H1 (cell line): Measurements from ENCODE around the gene TGFB2. TPM values are rescaled to one million over a fixed set of nuclear protein-coding genes. Genes with fewer than 3 reads are reported as not detected.
A peak's percentile ranks its signal among the peaks of the same experiment; 100 is the strongest.

Experiments used
- CTCF ChIA-PET: fragments of 300-600 bp; sonication (Branson Sonifier 250); formaldehyde crosslinking; loops from one replicate; lab custom pipeline; 2021; ENCODE audit not compliant: partially characterized antibody; lab: Charles Lee
- POLR2A ChIA-PET: fragments of 300-600 bp; sonication (Branson Sonifier 250); formaldehyde crosslinking; loops from one replicate; lab custom pipeline; 2021; ENCODE audit warnings: inconsistent platforms; ENCODE audit not compliant: partially characterized antibody; lab: Charles Lee
- DNase-seq, 2 experiments: peaks; one replicate each; pipeline versions ENCODE4 v3.0.0 to v3.0.0-alpha.2; 2010 to 2022; ENCODE audit warnings: low spot score in 2 of 2, low read depth in 1 of 2, mixed read lengths in 1 of 2
- FAIRE-seq: peaks from 2 replicates; lab custom pipeline; 2011; peaks lifted over from hg19 to GRCh38; lab: Jason Lieb, UNC
- H2AFZ ChIP-seq: 2 replicates; pipeline ENCODE4 v1.8.1; 2012; ENCODE audit warnings: low read length, inconsistent platforms
- H2AK5ac ChIP-seq: 2 replicates; pipeline ENCODE4 v1.6.1; 2013; ENCODE audit warnings: low read depth, low read length
- H2BK120ac ChIP-seq: replicated peaks from 2 replicates; pipeline ENCODE3; 2013; ENCODE audit warnings: low read depth, low read length, inconsistent platforms
- H2BK12ac ChIP-seq: 2 replicates; pipeline ENCODE4 v1.6.1; 2013; ENCODE audit warnings: low read depth, low read length
- H2BK15ac ChIP-seq: 2 replicates; pipeline ENCODE4 v1.6.1; 2013; ENCODE audit warnings: low read length
- H2BK20ac ChIP-seq: 2 replicates; pipeline ENCODE4 v1.6.1; 2013; ENCODE audit warnings: low read length
- H2BK5ac ChIP-seq: 2 replicates; pipeline ENCODE4 v1.6.1; 2013; ENCODE audit warnings: low read depth, low read length
- H3K14ac ChIP-seq: 2 replicates; pipeline ENCODE4 v1.6.1; 2013; ENCODE audit warnings: inconsistent platforms; ENCODE audit not compliant: insufficient read length
- H3K18ac ChIP-seq: 2 replicates; pipeline ENCODE4 v1.6.1; 2013; ENCODE audit warnings: low read length; ENCODE audit errors: extremely low read depth
- H3K23ac ChIP-seq: 2 replicates; pipeline ENCODE4 v1.6.1; 2013; ENCODE audit warnings: inconsistent platforms; ENCODE audit not compliant: insufficient read length
- H3K23me2 ChIP-seq: 2 replicates; pipeline ENCODE4 v1.6.1; 2013; ENCODE audit warnings: low read depth, low read length
- H3K27ac ChIP-seq: 2 replicates; pipeline ENCODE4 v1.6.1; 2011; ENCODE audit warnings: low read depth, low read length, inconsistent platforms
- H3K27me3 ChIP-seq, 4 experiments: replicated peaks in 1 of 4; 1 replicate in 1 of 4; 2 replicates in 3 of 4; pipeline versions ENCODE4 v1.6.1 to v1.8.1; 2011 to 2013; ENCODE audit warnings: low read length in 3 of 4, mild to moderate bottlenecking in 3 of 4, inconsistent platforms in 2 of 4, mixed read lengths in 2 of 4, moderate library complexity in 1 of 4; ENCODE audit not compliant: control insufficient read depth in 3 of 4, insufficient read depth in 3 of 4; ENCODE audit errors: extremely low read depth in 1 of 4
- H3K36me3 ChIP-seq, 4 experiments: 2 replicates each; pipeline versions ENCODE4 v1.6.1 to v1.8.1; 2011 to 2013; ENCODE audit warnings: mild to moderate bottlenecking in 4 of 4, low read length in 3 of 4, moderate library complexity in 2 of 4, control low read depth in 1 of 4, inconsistent platforms in 1 of 4; ENCODE audit not compliant: insufficient read depth in 4 of 4, control insufficient read depth in 2 of 4
- H3K4ac ChIP-seq: replicated peaks from 2 replicates; pipeline ENCODE3; 2013; ENCODE audit warnings: low read length, low read depth, mixed read lengths, inconsistent platforms; ENCODE audit not compliant: insufficient read length
- H3K4me1 ChIP-seq, 4 experiments: replicated peaks in 1 of 4; 1 replicate in 1 of 4; 2 replicates in 3 of 4; pipeline versions ENCODE4 v1.6.1 to v1.8.1; 2011 to 2013; ENCODE audit warnings: low read length in 3 of 4, inconsistent platforms in 2 of 4, mixed read lengths in 1 of 4; ENCODE audit not compliant: insufficient read depth in 4 of 4, control insufficient read depth in 3 of 4
- H3K4me2 ChIP-seq, 2 experiments: 2 replicates each; pipeline versions ENCODE4 v1.6.1 to v1.8.1; 2011 to 2013; ENCODE audit warnings: low read depth in 2 of 2, low read length in 2 of 2, control low read depth in 1 of 2, inconsistent platforms in 1 of 2, mild to moderate bottlenecking in 1 of 2; ENCODE audit not compliant: insufficient read depth in 1 of 2
- H3K4me3 ChIP-seq, 4 experiments: fragments of 200-600, 300-600 bp in 1 of 4; sonication (generic), shearing (Covaris generic), sonication (Bioruptor Twin) in 1 of 4; 2 replicates each; pipeline versions ENCODE4 v1.5.1 to v1.8.1; 2011 to 2016; ENCODE audit warnings: low read length in 4 of 4, low read depth in 3 of 4, control low read depth in 2 of 4, inconsistent platforms in 2 of 4, mild to moderate bottlenecking in 2 of 4, mixed read lengths in 1 of 4, moderate library complexity in 1 of 4; ENCODE audit not compliant: insufficient read depth in 2 of 4; ENCODE audit errors: extremely low read depth in 1 of 4
- H3K56ac ChIP-seq: replicated peaks from 2 replicates; pipeline ENCODE3; 2013; ENCODE audit warnings: low read depth, mild to moderate bottlenecking, mixed read lengths, low read length, inconsistent platforms; ENCODE audit not compliant: insufficient read length
- H3K79me1 ChIP-seq: 2 replicates; pipeline ENCODE4 v1.6.1; 2013; ENCODE audit warnings: low read depth, low read length, control low read depth
- H3K79me2 ChIP-seq, 2 experiments: 2 replicates each; pipeline versions ENCODE4 v1.6.1 to v1.8.1; 2012 to 2013; ENCODE audit warnings: low read length in 2 of 2, mild to moderate bottlenecking in 2 of 2, inconsistent platforms in 1 of 2; ENCODE audit not compliant: insufficient read depth in 2 of 2, control insufficient read depth in 1 of 2
- H3K9ac ChIP-seq, 4 experiments: replicated peaks in 1 of 4; 1 replicate in 1 of 4; 2 replicates in 3 of 4; pipeline versions ENCODE4 v1.6.1 to v1.8.1; 2011 to 2013; ENCODE audit warnings: low read depth in 3 of 4, low read length in 3 of 4, control low read depth in 2 of 4, mild to moderate bottlenecking in 2 of 4, moderate library complexity in 2 of 4, inconsistent platforms in 1 of 4; ENCODE audit errors: extremely low read depth in 1 of 4
- H3K9me3 ChIP-seq, 2 experiments: 2 replicates each; pipeline versions ENCODE4 v1.6.1 to v1.8.1; 2012 to 2013; ENCODE audit warnings: mild to moderate bottlenecking in 2 of 2, moderate library complexity in 2 of 2, control low read depth in 1 of 2, inconsistent platforms in 1 of 2, low read depth in 1 of 2, low read length in 1 of 2, mixed read lengths in 1 of 2; ENCODE audit not compliant: insufficient read depth in 2 of 2
- H4K20me1 ChIP-seq, 2 experiments: replicated peaks in 1 of 2; 2 replicates each; pipeline versions ENCODE3 to v1.8.1; 2011 to 2013; ENCODE audit warnings: inconsistent platforms in 2 of 2, low read length in 2 of 2, mild to moderate bottlenecking in 1 of 2; ENCODE audit not compliant: insufficient read depth in 2 of 2, control insufficient read depth in 1 of 2
- H4K5ac ChIP-seq: 2 replicates; pipeline ENCODE4 v1.6.1; 2013; ENCODE audit warnings: low read length, low read depth, mixed read lengths, inconsistent platforms; ENCODE audit not compliant: insufficient read length
- H4K8ac ChIP-seq: 2 replicates; pipeline ENCODE4 v1.8.0; 2013; ENCODE audit warnings: mild to moderate bottlenecking, moderate library complexity, low read length, inconsistent platforms; ENCODE audit not compliant: insufficient read depth; ENCODE audit errors: extremely low read depth
- H4K91ac ChIP-seq: replicated peaks from 2 replicates; pipeline ENCODE3; 2013; ENCODE audit warnings: low read length, mixed read lengths, inconsistent platforms; ENCODE audit not compliant: insufficient read length
- RFX5 ChIP-seq: IDR thresholded peaks from 2 replicates; pipeline ENCODE4 v1.6.1; 2011; ENCODE audit warnings: low read depth, low read length, improper control_type of control experiment, borderline replicate concordance
- YY1 ChIP-seq: IDR thresholded peaks from 2 replicates; pipeline ENCODE4 v1.6.1; 2011; ENCODE audit warnings: low read depth, mild to moderate bottlenecking, low read length
- WGBS, 2 experiments: shearing (Covaris generic) in 1 of 2; methylation state at CpG; one replicate each; pipeline versions ENCODE4 v1.1.6 to v1.1.7; 2013 to 2015; ENCODE audit warnings: low lambda C conversion rate in 2 of 2, mixed read lengths in 2 of 2, inconsistent platforms in 1 of 2, low coverage in 1 of 2, missing lambda C conversion rate in 1 of 2; ENCODE audit not compliant: insufficient replicate concordance in 2 of 2, insufficient coverage in 1 of 2, insufficient read length in 1 of 2; ENCODE audit errors: extremely low coverage in 1 of 2, missing lambda C conversion rate in 1 of 2; 5-methylcytosine and 5-hydroxymethylcytosine counted together
- polyA plus RNA-seq, 7 experiments: library from polyadenylated mRNA; depleted of rRNA in 3 of 7; stranded (reverse) in 5 of 7; unstranded in 2 of 7; fragments of >200 nt in 5 of 7; fragments of 200-250 nt in 2 of 7; gene quantifications; 1 replicate in 5 of 7; 2 replicates in 1 of 7; 4 replicates in 1 of 7; pipeline versions ENCODE4 v1.2.1 to v1.2.3, GENCODE V29; 2011 to 2013; ENCODE audit warnings: missing spikeins in 2 of 7, mixed read lengths in 2 of 7
- total RNA-seq: library from RNA; stranded (reverse); fragmentation: NEBNext Ultra II Directional; extraction: Animal tissue kit (Norgen Biotek cat#: 25700); gene quantifications from 2 replicates; pipeline ENCODE4 v1.2.1, GENCODE V29; 2021
- TF ChIP-seq, protein P1 (sequence below): IDR thresholded peaks from 2 replicates; pipeline ENCODE4 v1.6.1; 2012; ENCODE audit warnings: low read length, inconsistent platforms
- TF ChIP-seq, protein P2 (sequence below): IDR thresholded peaks from 2 replicates; pipeline ENCODE4 v1.6.1; 2012; ENCODE audit warnings: inconsistent platforms

Gene TGFB2
- total and polyA plus RNA-seq, 2 of the 8 experiments (the other 6 are each of a cell fraction or from before 2014, with no cell fraction given) = 0.26 to 0.84 TPM

DNA sequence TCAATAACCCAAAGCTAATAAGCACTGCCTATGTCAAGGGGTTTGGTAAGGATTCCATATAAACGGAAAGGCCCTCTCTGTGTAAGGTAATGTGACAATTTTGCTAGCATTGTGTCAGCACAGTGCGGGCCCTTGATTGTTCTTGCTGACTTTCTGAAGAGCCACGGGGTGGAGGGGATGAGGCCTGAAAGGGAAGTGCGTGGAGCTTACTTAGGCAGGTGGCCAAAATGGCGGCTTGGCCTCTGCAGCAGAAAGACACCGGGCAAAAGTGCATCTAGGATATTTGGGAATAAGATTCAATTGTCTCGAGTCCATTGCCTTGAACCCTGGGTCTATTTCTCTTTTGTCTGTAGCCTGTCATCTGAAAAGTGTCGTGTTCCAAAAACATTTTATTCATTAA, 114.3 kb downstream of the TGFB2 start:
- peak overlapping the region; percentile 75 for H2BK20ac ChIP-seq
- no peaks in the 10 kb centered on the region for H3K23me2 ChIP-seq
- no peak overlapping the region for H4K8ac ChIP-seq
- H3K4me2 ChIP-seq = peak overlapping the region; percentile 9 to 56; a peak in 2 of 4 replicates
- 0 out of 2 replicates have a peak overlapping the region, but pooled peaks have one; percentile 41 for H2AK5ac ChIP-seq
- H2BK5ac ChIP-seq = peak overlapping the region; percentile 31; the same call in 1 of the 2 replicates
- H3K27me3 ChIP-seq = no peaks in the 10 kb centered on the region
- H4K91ac ChIP-seq = no peak overlapping the region
- no peaks in the 10 kb centered on the region for H3K9me3 ChIP-seq
- no peaks in the 10 kb centered on the region for H3K79me2 ChIP-seq
- H3K23ac ChIP-seq = no peak overlapping the region
- ChIA-PET CTCF (interaction anchor here (1.1 to 1.2 kb wide), 2 partner anchors 9 to 158 kb away, joined by 3 to 6 read pairs; no protein-coding TSS in a partner anchor), POLR2A (interaction anchor here (0.8 to 1.9 kb wide), 4 partner anchors 17 to 114 kb away, joined by 3 to 8 read pairs (median 4); partner anchors contain the start of gene TGFB2)
- peak overlapping the region; percentile 96 for H2BK12ac ChIP-seq
- H2AFZ ChIP-seq = no peak overlapping the region
- H3K14ac ChIP-seq = no peak overlapping the region
- no peak overlapping the region for H2BK15ac ChIP-seq
- TF ChIP-seq, protein P1, sequence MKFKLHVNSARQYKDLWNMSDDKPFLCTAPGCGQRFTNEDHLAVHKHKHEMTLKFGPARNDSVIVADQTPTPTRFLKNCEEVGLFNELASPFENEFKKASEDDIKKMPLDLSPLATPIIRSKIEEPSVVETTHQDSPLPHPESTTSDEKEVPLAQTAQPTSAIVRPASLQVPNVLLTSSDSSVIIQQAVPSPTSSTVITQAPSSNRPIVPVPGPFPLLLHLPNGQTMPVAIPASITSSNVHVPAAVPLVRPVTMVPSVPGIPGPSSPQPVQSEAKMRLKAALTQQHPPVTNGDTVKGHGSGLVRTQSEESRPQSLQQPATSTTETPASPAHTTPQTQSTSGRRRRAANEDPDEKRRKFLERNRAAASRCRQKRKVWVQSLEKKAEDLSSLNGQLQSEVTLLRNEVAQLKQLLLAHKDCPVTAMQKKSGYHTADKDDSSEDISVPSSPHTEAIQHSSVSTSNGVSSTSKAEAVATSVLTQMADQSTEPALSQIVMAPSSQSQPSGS = 0 out of 2 replicates have a peak, but pooled peaks have one; percentile 14
- TF ChIP-seq YY1 (peak; percentile 76), RFX5 (no peak)
- TF ChIP-seq, protein P2, sequence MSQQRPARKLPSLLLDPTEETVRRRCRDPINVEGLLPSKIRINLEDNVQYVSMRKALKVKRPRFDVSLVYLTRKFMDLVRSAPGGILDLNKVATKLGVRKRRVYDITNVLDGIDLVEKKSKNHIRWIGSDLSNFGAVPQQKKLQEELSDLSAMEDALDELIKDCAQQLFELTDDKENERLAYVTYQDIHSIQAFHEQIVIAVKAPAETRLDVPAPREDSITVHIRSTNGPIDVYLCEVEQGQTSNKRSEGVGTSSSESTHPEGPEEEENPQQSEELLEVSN = peak; percentile 38; the same call in 1 of the 2 replicates
- DNase-seq = no peak
- H2BK120ac ChIP-seq = no peak overlapping the region
- 81% methylated on average over 8 of the region's 8 CpGs; no CpG with 5 or more reads in 1 of the 2 experiments for whole genome bisulfite sequencing, 2 experiments
- H3K9ac ChIP-seq = no peak overlapping the region
- H3K4me3 ChIP-seq = no peak overlapping the region; a peak in 1 of 8 replicates
- no peaks in the 10 kb centered on the region for H4K20me1 ChIP-seq
- H3K79me1 ChIP-seq = no peaks in the 10 kb centered on the region
- no peak for FAIRE-seq
- no peak overlapping the region for H3K4ac ChIP-seq
- H4K5ac ChIP-seq = no peak overlapping the region
- H3K18ac ChIP-seq = no peak overlapping the region; the same call in 1 of the 2 replicates
- H3K27ac ChIP-seq = 0 out of 2 replicates have a peak overlapping the region, but pooled peaks have one; percentile 30
- H3K56ac ChIP-seq = no peak overlapping the region
- no peaks in the 10 kb centered on the region for H3K36me3 ChIP-seq
- H3K4me1 ChIP-seq = peaks cover 4 to 11% (median 9%) of the 10 kb centered on the region in 4 experiments; a peak in 5 of 7 replicates
